Measurements from ENCODE around the gene LRRC70.

GRCh38 chr5:62578540-62578939 is at the start of gene LRRC70:
- no peak for TF ChIP-seq CTCF (conservative IDR thresholded peaks at IDR 0.05; ENCODE audit: low read depth in 2 of 2)
- no peak for TF ChIP-seq EZH2phosphoT487 (IDR thresholded peaks at IDR 0.05; ENCODE audit: unreplicated experiment)
- no peak for TF ChIP-seq CREB1 (CRISPR knock-in tag; IDR thresholded peaks at IDR 0.05; ENCODE audit: low read depth)
- TF ChIP-seq STAT1 (IDR thresholded peaks at IDR 0.05; ENCODE audit: unreplicated experiment) = no peak
- no peak for TF ChIP-seq EZH2 (IDR thresholded peaks at IDR 0.05; ENCODE audit: low read depth, unreplicated experiment)
- no peak for TF ChIP-seq JUNB (IDR thresholded peaks at IDR 0.05; ENCODE audit: unreplicated experiment)
- no peak for TF ChIP-seq ETS1 (IDR thresholded peaks at IDR 0.05)
- TF ChIP-seq REST (IDR thresholded peaks at IDR 0.05; ENCODE audit: unreplicated experiment) = no peak
- no peak for TF ChIP-seq POLR2AphosphoS5 (IDR thresholded peaks at IDR 0.05; ENCODE audit: low read depth)

Data from GM23338 (cell line).